ENCODE results near the gene CATSPER3. TPM values are rescaled to one million over a fixed set of nuclear protein-coding genes. Genes with fewer than 3 reads are reported as not detected.
"Not testable (repeated sequence)": the region's sequence is repeated elsewhere in the genome, so short reads cannot be mapped to it uniquely, and the experiment has no call there.

The CATSPER3 gene
- total and polyA plus RNA-seq, 2 donors from 2014 or later, result 1.4 TPM

DNA sequence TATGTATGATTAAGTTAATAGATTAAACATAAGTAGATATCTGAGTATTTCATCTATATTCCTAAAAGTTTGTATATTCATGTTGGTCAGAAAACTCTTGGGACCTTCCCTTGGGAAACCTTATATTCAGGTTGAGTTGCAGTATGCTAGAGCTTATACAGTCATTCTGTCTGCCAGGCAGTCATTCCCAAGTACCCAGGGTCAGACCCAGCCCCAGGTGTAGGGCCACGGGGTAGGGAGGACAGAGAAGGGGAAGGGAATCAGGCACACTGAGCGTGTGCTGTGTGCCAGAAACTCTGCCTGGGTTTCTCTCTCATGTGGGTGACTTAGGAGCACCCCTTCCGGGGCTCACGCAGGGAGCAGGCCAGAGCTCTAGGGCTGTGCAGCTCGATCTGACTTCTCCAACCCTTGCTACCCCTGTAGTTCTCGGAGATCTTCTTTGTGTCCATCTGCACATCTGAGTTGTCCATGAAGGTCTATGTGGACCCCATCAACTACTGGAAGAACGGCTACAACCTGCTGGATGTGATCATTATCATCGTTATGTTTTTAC is 28.2 kb downstream of the CATSPER3 start:
- FAIRE-seq, result no peak
- Histone ChIP-seq H3K9me3 (ENCODE audit: control insufficient read depth in 2 of 3, insufficient read depth in 1 of 3, low read length in 3 of 3) (peaks cover 0 to 4% (median 0%) of the 10 kb centered on the region in 3 donors), H3K27ac (ENCODE audit: low read depth in 2 of 2, low read length in 2 of 2) (no peak overlapping the region), H3K4me1 (ENCODE audit: control insufficient read depth in 2 of 3, insufficient read depth in 2 of 3, low read depth in 1 of 3, low read length in 3 of 3) (no peaks in the 10 kb centered on the region), H3K36me3 (ENCODE audit: control insufficient read depth in 2 of 3, insufficient read depth in 3 of 3, low read length in 3 of 3) (no peaks in the 10 kb centered on the region), H3K4me3 (ENCODE audit: low read length in 3 of 3) (no peak overlapping the region), H3K9ac (ENCODE audit: low read length in 3 of 3) (no peak overlapping the region), H3K27me3 (ENCODE audit: control insufficient read depth, insufficient read depth, low read length) (no peaks in the 10 kb centered on the region)
- intact Hi-C loops (cut with DNase I), result no loop called here
- TF ChIP-seq, protein P1, sequence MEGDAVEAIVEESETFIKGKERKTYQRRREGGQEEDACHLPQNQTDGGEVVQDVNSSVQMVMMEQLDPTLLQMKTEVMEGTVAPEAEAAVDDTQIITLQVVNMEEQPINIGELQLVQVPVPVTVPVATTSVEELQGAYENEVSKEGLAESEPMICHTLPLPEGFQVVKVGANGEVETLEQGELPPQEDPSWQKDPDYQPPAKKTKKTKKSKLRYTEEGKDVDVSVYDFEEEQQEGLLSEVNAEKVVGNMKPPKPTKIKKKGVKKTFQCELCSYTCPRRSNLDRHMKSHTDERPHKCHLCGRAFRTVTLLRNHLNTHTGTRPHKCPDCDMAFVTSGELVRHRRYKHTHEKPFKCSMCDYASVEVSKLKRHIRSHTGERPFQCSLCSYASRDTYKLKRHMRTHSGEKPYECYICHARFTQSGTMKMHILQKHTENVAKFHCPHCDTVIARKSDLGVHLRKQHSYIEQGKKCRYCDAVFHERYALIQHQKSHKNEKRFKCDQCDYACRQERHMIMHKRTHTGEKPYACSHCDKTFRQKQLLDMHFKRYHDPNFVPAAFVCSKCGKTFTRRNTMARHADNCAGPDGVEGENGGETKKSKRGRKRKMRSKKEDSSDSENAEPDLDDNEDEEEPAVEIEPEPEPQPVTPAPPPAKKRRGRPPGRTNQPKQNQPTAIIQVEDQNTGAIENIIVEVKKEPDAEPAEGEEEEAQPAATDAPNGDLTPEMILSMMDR (IDR thresholded peaks at IDR 0.05; ENCODE audit: borderline replicate concordance, extremely low read depth, insufficient read depth), result no peak
- no peak for DNase-seq

DNA sequence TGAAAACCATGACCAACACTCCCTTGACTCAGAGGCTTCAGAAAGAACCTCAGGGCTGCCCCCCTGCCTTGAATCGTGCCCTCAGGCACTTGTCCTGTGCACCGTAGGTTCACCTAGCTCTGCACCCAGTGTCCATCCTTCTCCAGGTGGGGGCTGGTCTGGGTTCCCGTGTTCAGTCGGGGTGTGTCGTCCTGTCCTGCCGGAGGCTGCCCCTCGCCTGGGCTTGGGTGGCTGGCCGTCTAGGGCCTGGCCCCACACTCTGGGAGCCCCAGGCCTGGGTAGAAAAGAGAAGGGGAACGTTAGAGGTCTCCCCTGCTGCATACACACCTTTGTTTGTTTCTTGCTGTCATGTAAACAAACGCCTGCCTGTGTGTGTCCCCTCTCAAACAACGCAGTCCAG is 29.3 kb downstream of the CATSPER3 start:
- H3K27ac ChIP-seq (ENCODE audit: low read depth in 2 of 2, low read length in 2 of 2), result no peak overlapping the region
- no peak overlapping the region for H3K9ac ChIP-seq (ENCODE audit: low read length in 3 of 3)
- DNase-seq (no peak), FAIRE-seq (no peak)
- no peaks in the 10 kb centered on the region for H3K9me3 ChIP-seq (ENCODE audit: control insufficient read depth in 2 of 3, insufficient read depth in 1 of 3, low read length in 3 of 3)
- H3K4me1 ChIP-seq (ENCODE audit: control insufficient read depth in 2 of 3, insufficient read depth in 2 of 3, low read depth in 1 of 3, low read length in 3 of 3), result no peaks in the 10 kb centered on the region
- H3K4me3 ChIP-seq (ENCODE audit: low read length in 3 of 3), result no peak overlapping the region
- intact Hi-C loops (cut with DNase I), result no loop called here
- TF ChIP-seq, protein P1 (IDR thresholded peaks at IDR 0.05; ENCODE audit: borderline replicate concordance, extremely low read depth, insufficient read depth), result no peak
- H3K36me3 ChIP-seq (ENCODE audit: control insufficient read depth in 2 of 3, insufficient read depth in 3 of 3, low read length in 3 of 3), result no peaks in the 10 kb centered on the region
- no peaks in the 10 kb centered on the region for H3K27me3 ChIP-seq (ENCODE audit: control insufficient read depth, insufficient read depth, low read length)

DNA sequence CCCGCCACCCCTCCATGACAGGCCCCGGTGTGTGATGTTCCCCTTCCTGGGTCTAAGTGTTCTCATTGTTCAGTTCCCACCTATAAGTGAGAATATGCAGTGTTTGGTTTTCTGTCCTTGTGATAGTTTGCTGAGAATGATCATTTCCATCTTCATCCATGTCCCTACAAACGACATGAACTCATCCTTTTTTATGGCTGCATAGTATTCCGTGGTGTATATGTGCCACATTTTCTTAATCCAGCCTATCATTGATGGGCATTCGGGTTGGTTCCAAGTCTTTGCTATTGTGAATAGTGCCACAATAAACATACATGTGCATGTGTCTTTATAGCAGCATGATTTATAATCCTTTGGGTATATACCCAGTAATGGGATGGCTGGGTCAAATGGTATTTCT is 30.4 kb downstream of the CATSPER3 start:
- FAIRE-seq; H3K4me1 ChIP-seq (ENCODE audit: control insufficient read depth in 2 of 3, insufficient read depth in 2 of 3, low read depth in 1 of 3, low read length in 3 of 3); DNase-seq; H3K4me3 ChIP-seq (ENCODE audit: low read length in 3 of 3); H3K36me3 ChIP-seq (ENCODE audit: control insufficient read depth in 2 of 3, insufficient read depth in 3 of 3, low read length in 3 of 3); H3K27ac ChIP-seq (ENCODE audit: low read depth in 2 of 2, low read length in 2 of 2); H3K27me3 ChIP-seq (ENCODE audit: control insufficient read depth, insufficient read depth, low read length); H3K9ac ChIP-seq (ENCODE audit: low read length in 3 of 3); intact Hi-C loops (cut with DNase I); H3K9me3 ChIP-seq (ENCODE audit: control insufficient read depth in 2 of 3, insufficient read depth in 1 of 3, low read length in 3 of 3): not testable (repeated sequence)

DNA sequence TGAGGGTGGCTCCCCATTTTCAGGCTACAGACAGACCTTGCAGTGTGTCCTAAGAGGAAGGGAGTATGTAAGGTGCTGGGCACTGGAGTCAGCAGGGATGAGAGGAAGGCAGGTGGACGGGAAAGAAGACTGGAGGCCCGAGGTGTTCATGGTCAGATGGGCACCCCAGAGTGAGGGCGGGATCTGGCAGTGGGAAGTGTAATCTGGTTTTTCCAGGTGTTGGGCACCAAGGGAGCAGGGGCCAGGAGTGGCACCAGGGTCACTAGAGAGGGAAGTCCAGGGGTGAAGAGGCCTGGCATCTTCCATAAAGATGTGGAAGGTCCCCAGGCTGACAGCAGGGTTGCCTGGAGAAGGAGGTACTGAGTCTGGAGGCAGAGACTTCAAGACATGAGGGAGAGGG is 36.7 kb downstream of the CATSPER3 start:
- Histone ChIP-seq H3K4me3 (ENCODE audit: low read length in 3 of 3) (no peak overlapping the region), H3K36me3 (ENCODE audit: control insufficient read depth in 2 of 3, insufficient read depth in 3 of 3, low read length in 3 of 3) (no peaks in the 10 kb centered on the region), H3K27me3 (ENCODE audit: control insufficient read depth, insufficient read depth, low read length) (no peaks in the 10 kb centered on the region), H3K4me1 (ENCODE audit: control insufficient read depth in 2 of 3, insufficient read depth in 2 of 3, low read depth in 1 of 3, low read length in 3 of 3) (no peaks in the 10 kb centered on the region), H3K9ac (ENCODE audit: low read length in 3 of 3) (no peak overlapping the region), H3K9me3 (ENCODE audit: control insufficient read depth in 2 of 3, insufficient read depth in 1 of 3, low read length in 3 of 3) (no peaks in the 10 kb centered on the region), H3K27ac (ENCODE audit: low read depth in 2 of 2, low read length in 2 of 2) (no peak overlapping the region)
- TF ChIP-seq, protein P1 (IDR thresholded peaks at IDR 0.05; ENCODE audit: borderline replicate concordance, extremely low read depth, insufficient read depth), result no peak
- DNase-seq (no peak), FAIRE-seq (no peak)
- intact Hi-C loops (cut with DNase I), result no loop called here
